Stimulated activated CD8-positive, alpha-beta memory T cell treated with anti-CD3 and anti-CD28 coated beads, Interleukin-12 subunit alpha, Interleukin-12 subunit beta, amount 100 ng/mL, for 1 hour (primary cell): ENCODE measurements around the gene AMIGO1.

ENCODE experiments used
- DNase-seq: peaks from one replicate; pipeline ENCODE4 v3.0.0-alpha.2; 2020; ENCODE audit warnings: low read depth

Gene AMIGO1

GRCh38 chr1:109502364-109502851 lies 7.1 kb downstream of the AMIGO1 start:
- DNase-seq = peak; percentile 32

GRCh38 chr1:109501644-109502363 lies 7.7 kb downstream of the AMIGO1 start:
- no peak for DNase-seq

GRCh38 chr1:109500941-109501381 lies 8.6 kb downstream of the AMIGO1 start:
- DNase-seq = no peak

- DNase-seq = peak; percentile 30
Measured at GRCh38 chr1:109499661-109500536, 9.6 kb downstream of the AMIGO1 start.

- no peak for DNase-seq
Measured at GRCh38 chr1:109499081-109499480, 10.4 kb downstream of the AMIGO1 start.

GRCh38 chr1:109498161-109498801 lies 11.2 kb downstream of the AMIGO1 start:
- DNase-seq = no peak

GRCh38 chr1:109497449-109498160 lies 11.9 kb downstream of the AMIGO1 start:
- no peak for DNase-seq

GRCh38 chr1:109495738-109496137 lies 13.8 kb downstream of the AMIGO1 start:
- DNase-seq = no peak

- DNase-seq = peak; percentile 78
Measured at GRCh38 chr1:109493805-109494539, 15.6 kb downstream of the AMIGO1 start, which contains the start of gene CYB561D1. Gene CYB561D1 (plus strand): TSS chr1:109494094. CDS start chr1:109494140, 46 bp downstream.

GRCh38 chr1:109493227-109493626 lies 16.3 kb downstream of the AMIGO1 start:
- no peak for DNase-seq

- DNase-seq = no peak
Measured at GRCh38 chr1:109492779-109493178, 16.7 kb downstream of the AMIGO1 start.

- no peak for DNase-seq
Measured at GRCh38 chr1:109491372-109491771, 18.2 kb downstream of the AMIGO1 start.

GRCh38 chr1:109490934-109491302 lies 18.6 kb downstream of the AMIGO1 start:
- DNase-seq = no peak

GRCh38 chr1:109490029-109490933 lies 19.2 kb downstream of the AMIGO1 start:
- DNase-seq = peak; percentile 60

GRCh38 chr1:109488696-109489095 lies 20.8 kb downstream of the AMIGO1 start:
- DNase-seq = no peak

- DNase-seq = no peak
Measured at GRCh38 chr1:109488201-109488600, 21.3 kb downstream of the AMIGO1 start.

- DNase-seq = no peak
Measured at GRCh38 chr1:109487261-109487660, 22.3 kb downstream of the AMIGO1 start.

- DNase-seq = no peak
Measured at GRCh38 chr1:109485001-109485400, 24.5 kb downstream of the AMIGO1 start.

GRCh38 chr1:109484519-109484975 lies 25.0 kb downstream of the AMIGO1 start:
- DNase-seq = no peak
